GM21367 (cell line): ENCODE measurements around the gene APOL3.
"Not testable (repeated sequence)": the region's sequence is repeated elsewhere in the genome, so short reads cannot be mapped to it uniquely, and the experiment has no call there.

Experiments
- ATAC-seq: cut with Tn5 transposase; IDR thresholded peaks from one replicate; pipeline ENCODE4 v1.9.1; 2021; ENCODE audit not compliant: unreplicated experiment

APOL3 gene

GRCh38 chr22:36161793-36162126 is 1.2 kb upstream of the APOL3 start:
- ATAC-seq, result not testable (repeated sequence)

GRCh38 chr22:36156515-36157419 is 3.8 kb downstream of the APOL3 start:
- ATAC-seq, result no peak

GRCh38 chr22:36156119-36156514 is 4.4 kb downstream of the APOL3 start:
- no peak for ATAC-seq

GRCh38 chr22:36155702-36156101 is 4.9 kb downstream of the APOL3 start:
- no peak for ATAC-seq

GRCh38 chr22:36154423-36154945 is 6.1 kb downstream of the APOL3 start:
- ATAC-seq, result no peak

GRCh38 chr22:36153501-36154422 is 6.8 kb downstream of the APOL3 start:
- ATAC-seq, result no peak

GRCh38 chr22:36152821-36153220 is 7.7 kb downstream of the APOL3 start:
- ATAC-seq, result not testable (repeated sequence)

GRCh38 chr22:36152088-36152487 is 8.5 kb downstream of the APOL3 start:
- ATAC-seq, result no peak

GRCh38 chr22:36151006-36151595 is 9.5 kb downstream of the APOL3 start:
- no peak for ATAC-seq

- ATAC-seq, result no peak
These were observed 11.1 kb downstream of the APOL3 start for GRCh38 chr22:36149441-36149840.

GRCh38 chr22:36148411-36148810 is 12.1 kb downstream of the APOL3 start:
- ATAC-seq, result no peak

GRCh38 chr22:36147196-36147791 is 13.3 kb downstream of the APOL3 start:
- ATAC-seq, result no peak

- ATAC-seq, result no peak
These were observed 14.7 kb downstream of the APOL3 start for GRCh38 chr22:36145881-36146280.

GRCh38 chr22:36144886-36145541 is 15.5 kb downstream of the APOL3 start:
- ATAC-seq, result no peak

- no peak for ATAC-seq
These were observed 16.6 kb downstream of the APOL3 start for GRCh38 chr22:36143956-36144355.

- no peak for ATAC-seq
These were observed 17.3 kb downstream of the APOL3 start for GRCh38 chr22:36143066-36143815.

- no peak for ATAC-seq
These were observed 19.1 kb downstream of the APOL3 start for GRCh38 chr22:36141481-36141880.

GRCh38 chr22:36138709-36139108 is 21.8 kb downstream of the APOL3 start:
- not testable (repeated sequence) for ATAC-seq

- no peak for ATAC-seq
These were observed 23.6 kb downstream of the APOL3 start for GRCh38 chr22:36136988-36137387.

GRCh38 chr22:36136475-36136874 is 24.1 kb downstream of the APOL3 start:
- no peak for ATAC-seq
